OCI-LY3 (cell line): Measurements from ENCODE around the gene DDX20.

Source experiments
- H2AFZ ChIP-seq: fragments of 200-600, 300-600 bp; shearing (Covaris generic); 2 replicates; pipeline ENCODE4 v1.6.0; 2014; ENCODE audit warnings: antibody characterized with exemption, low read depth, low read length
- H3K27ac ChIP-seq: fragments of 200-600, 300-600 bp; sonication (generic); 2 replicates; pipeline ENCODE4 v1.5.1; 2014; ENCODE audit warnings: mild to moderate bottlenecking, low read length, moderate library complexity, mixed read lengths
- H3K27me3 ChIP-seq: fragments of 200-600, 300-600 bp; sonication (generic); 2 replicates; pipeline ENCODE4 v1.6.1; 2014; ENCODE audit warnings: low read depth, low read length, mixed read lengths
- H3K36me3 ChIP-seq: fragments of 200-600, 300-600 bp; sonication (generic); replicated peaks from 2 replicates; pipeline ENCODE3; 2014; ENCODE audit warnings: low read depth, low read length, mixed read lengths
- H3K4me1 ChIP-seq: fragments of 300-600, 200-600 bp; sonication (generic); 2 replicates; pipeline ENCODE4 v1.6.1; 2014; ENCODE audit warnings: low read length, mixed read lengths
- H3K4me2 ChIP-seq: fragments of 200-600, 300-600 bp; sonication (generic); 2 replicates; pipeline ENCODE4 v1.6.1; 2014; ENCODE audit warnings: low read length, mixed read lengths
- H3K4me3 ChIP-seq: fragments of 300-600, 200-600 bp; sonication (generic); 2 replicates; pipeline ENCODE4 v1.5.1; 2014; ENCODE audit warnings: antibody characterized with exemption, mild to moderate bottlenecking, low read length, moderate library complexity
- H3K79me2 ChIP-seq: fragments of 300-600, 200-600 bp; shearing (Covaris generic); 2 replicates; pipeline ENCODE4 v1.6.1; 2014; ENCODE audit warnings: mild to moderate bottlenecking, low read length, mixed read lengths
- H3K9ac ChIP-seq: fragments of 300-600, 200-600 bp; shearing (Covaris generic); 2 replicates; pipeline ENCODE4 v1.6.0; 2014; ENCODE audit warnings: mild to moderate bottlenecking, low read length, moderate library complexity
- H3K9me3 ChIP-seq: fragments of 200-600, 300-600 bp; shearing (Covaris generic); 2 replicates; pipeline ENCODE4 v1.6.1; 2014; ENCODE audit warnings: low read length, mixed read lengths; ENCODE audit not compliant: insufficient read depth
- H4K20me1 ChIP-seq: fragments of 200-600, 300-600 bp; sonication (generic); 2 replicates; pipeline ENCODE4 v1.6.1; 2016; ENCODE audit warnings: low read length, mixed read lengths; ENCODE audit not compliant: insufficient read depth
- EZH2phosphoT487 ChIP-seq: fragments of 200-600 bp; shearing (Covaris generic); IDR thresholded peaks from 2 replicates; pipeline ENCODE4 v1.6.1; 2018; ENCODE audit warnings: antibody characterized with exemption, mixed run types, low read depth
- TF ChIP-seq, protein P1 (sequence below): fragments of 200-600, 300-600 bp; sonication (generic); IDR thresholded peaks from 2 replicates; pipeline ENCODE4 v1.5.1; 2014; ENCODE audit warnings: antibody characterized with exemption, low read length, low read depth

Gene DDX20

DNA sequence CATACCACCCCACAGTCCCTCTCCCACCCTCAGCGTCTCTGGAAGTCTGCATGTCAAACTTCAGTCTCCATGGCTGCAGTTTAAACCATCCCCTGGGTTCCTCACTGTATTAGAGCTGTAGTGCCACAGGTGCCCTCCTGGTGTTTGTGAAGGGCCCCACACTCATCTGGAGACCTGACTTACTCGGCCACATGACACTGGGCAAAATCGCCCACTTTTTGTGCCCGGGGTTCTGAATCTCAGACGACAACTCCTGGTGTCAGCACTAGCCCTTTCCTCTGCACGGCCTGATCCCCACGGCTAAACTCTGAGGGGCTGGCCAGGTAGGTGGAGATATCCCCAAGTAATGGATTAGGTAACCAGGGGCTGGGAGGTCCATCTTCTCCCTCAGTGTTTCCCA is 23.0 kb upstream of the DDX20 start:
- H3K4me3 ChIP-seq: no peak overlapping the region
- H4K20me1 ChIP-seq: 0 out of 2 replicates have a peak, but pooled peaks cover 7% of the 10 kb centered on the region
- H3K27me3 ChIP-seq: no peaks in the 10 kb centered on the region
- no peak overlapping the region for H3K27ac ChIP-seq
- no peaks in the 10 kb centered on the region for H3K36me3 ChIP-seq
- H3K79me2 ChIP-seq: no peaks in the 10 kb centered on the region
- H2AFZ ChIP-seq: no peak overlapping the region
- H3K4me1 ChIP-seq: peaks cover 3% of the 10 kb centered on the region
- H3K9me3 ChIP-seq: no peaks in the 10 kb centered on the region
- TF ChIP-seq, protein P1, sequence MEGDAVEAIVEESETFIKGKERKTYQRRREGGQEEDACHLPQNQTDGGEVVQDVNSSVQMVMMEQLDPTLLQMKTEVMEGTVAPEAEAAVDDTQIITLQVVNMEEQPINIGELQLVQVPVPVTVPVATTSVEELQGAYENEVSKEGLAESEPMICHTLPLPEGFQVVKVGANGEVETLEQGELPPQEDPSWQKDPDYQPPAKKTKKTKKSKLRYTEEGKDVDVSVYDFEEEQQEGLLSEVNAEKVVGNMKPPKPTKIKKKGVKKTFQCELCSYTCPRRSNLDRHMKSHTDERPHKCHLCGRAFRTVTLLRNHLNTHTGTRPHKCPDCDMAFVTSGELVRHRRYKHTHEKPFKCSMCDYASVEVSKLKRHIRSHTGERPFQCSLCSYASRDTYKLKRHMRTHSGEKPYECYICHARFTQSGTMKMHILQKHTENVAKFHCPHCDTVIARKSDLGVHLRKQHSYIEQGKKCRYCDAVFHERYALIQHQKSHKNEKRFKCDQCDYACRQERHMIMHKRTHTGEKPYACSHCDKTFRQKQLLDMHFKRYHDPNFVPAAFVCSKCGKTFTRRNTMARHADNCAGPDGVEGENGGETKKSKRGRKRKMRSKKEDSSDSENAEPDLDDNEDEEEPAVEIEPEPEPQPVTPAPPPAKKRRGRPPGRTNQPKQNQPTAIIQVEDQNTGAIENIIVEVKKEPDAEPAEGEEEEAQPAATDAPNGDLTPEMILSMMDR: no peak
- no peak for TF ChIP-seq EZH2phosphoT487
- no peak overlapping the region for H3K9ac ChIP-seq
- H3K4me2 ChIP-seq: no peak overlapping the region

GRCh38 chr1:111733183-111733991 is 22.3 kb upstream of the DDX20 start:
- Histone ChIP-seq H3K27me3 (no peaks in the 10 kb centered on the region), H3K9me3 (no peaks in the 10 kb centered on the region), H3K4me2 (no peak overlapping the region), H2AFZ (no peak overlapping the region), H3K36me3 (no peaks in the 10 kb centered on the region), H3K9ac (no peak overlapping the region), H3K27ac (no peak overlapping the region), H3K79me2 (0 out of 2 replicates have a peak, but pooled peaks cover 3% of the 10 kb centered on the region), H3K4me1 (peaks cover 7% of the 10 kb centered on the region), H4K20me1 (0 out of 2 replicates have a peak, but pooled peaks cover 7% of the 10 kb centered on the region), H3K4me3 (no peak overlapping the region)
- TF ChIP-seq, protein P1: no peak
- TF ChIP-seq EZH2phosphoT487: no peak

DNA sequence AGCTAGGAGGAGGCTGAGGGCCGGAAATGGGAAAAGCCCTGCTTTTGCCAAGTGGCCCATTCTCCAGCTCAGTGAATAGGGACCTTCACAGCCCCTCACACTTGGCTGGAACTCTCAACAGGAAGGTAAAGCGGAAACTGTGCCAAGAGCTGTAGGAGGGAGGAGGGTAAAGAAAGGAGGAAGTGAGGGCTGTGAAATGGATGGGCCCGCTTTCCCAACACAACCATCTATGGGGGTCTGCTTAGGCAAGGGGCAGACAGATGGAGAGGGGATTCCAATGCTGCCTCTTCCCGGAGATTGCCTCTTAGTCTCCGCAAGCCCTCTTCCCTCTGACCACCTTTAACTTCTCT is 21.7 kb upstream of the DDX20 start:
- no peak overlapping the region for H3K9ac ChIP-seq
- H3K79me2 ChIP-seq: 0 out of 2 replicates have a peak, but pooled peaks cover 3% of the 10 kb centered on the region
- H3K4me2 ChIP-seq: no peak overlapping the region
- no peak overlapping the region for H3K4me3 ChIP-seq
- 0 out of 2 replicates have a peak, but pooled peaks cover 7% of the 10 kb centered on the region for H4K20me1 ChIP-seq
- peaks cover 7% of the 10 kb centered on the region for H3K4me1 ChIP-seq
- no peak overlapping the region for H2AFZ ChIP-seq
- H3K9me3 ChIP-seq: no peaks in the 10 kb centered on the region
- TF ChIP-seq EZH2phosphoT487: no peak
- no peaks in the 10 kb centered on the region for H3K36me3 ChIP-seq
- H3K27ac ChIP-seq: no peak overlapping the region
- H3K27me3 ChIP-seq: no peaks in the 10 kb centered on the region

- no peak overlapping the region for H3K4me3 ChIP-seq
- no peaks in the 10 kb centered on the region for H3K36me3 ChIP-seq
- H3K79me2 ChIP-seq: 0 out of 2 replicates have a peak, but pooled peaks cover 3% of the 10 kb centered on the region
- no peak overlapping the region for H2AFZ ChIP-seq
- H3K9ac ChIP-seq: no peak overlapping the region
- no peak overlapping the region for H3K4me2 ChIP-seq
- 0 out of 2 replicates have a peak, but pooled peaks cover 7% of the 10 kb centered on the region for H4K20me1 ChIP-seq
- TF ChIP-seq EZH2phosphoT487: no peak
- TF ChIP-seq, protein P1: no peak
- H3K27ac ChIP-seq: no peak overlapping the region
- peaks cover 7% of the 10 kb centered on the region for H3K4me1 ChIP-seq
- no peaks in the 10 kb centered on the region for H3K27me3 ChIP-seq
- no peaks in the 10 kb centered on the region for H3K9me3 ChIP-seq
Measured at GRCh38 chr1:111734426-111734825, 21.3 kb upstream of the DDX20 start.
